Astrocyte (in vitro differentiated cells and primary cell): ENCODE data around the gene ERF. TPM values are rescaled to one million over a fixed set of nuclear protein-coding genes. Genes with fewer than 3 reads are reported as not detected.
A peak's percentile ranks its signal among the peaks of the same experiment; 100 is the strongest.

ENCODE experiments used
- DNase-seq: peaks from one replicate; pipeline ENCODE4 v3.0.0-alpha.2; 2010; ENCODE audit warnings: low read depth
- FAIRE-seq: peaks from 2 replicates; lab custom pipeline; 2011; peaks lifted over from hg19 to GRCh38; lab: Jason Lieb, UNC
- H2AFZ ChIP-seq: 2 replicates; pipeline ENCODE4 v1.6.0; 2012; ENCODE audit warnings: low read depth, low read length, inconsistent platforms
- H3K27ac ChIP-seq: 2 replicates; pipeline ENCODE4 v1.5.1; 2011; ENCODE audit warnings: low read depth, low read length, inconsistent platforms
- H3K27me3 ChIP-seq: 2 replicates; pipeline ENCODE4 v1.6.0; 2011; ENCODE audit warnings: low read length, inconsistent platforms; ENCODE audit not compliant: insufficient read depth
- H3K36me3 ChIP-seq: 2 replicates; pipeline ENCODE4 v1.5.1; 2011; ENCODE audit warnings: low read length, inconsistent platforms; ENCODE audit not compliant: insufficient read depth
- H3K4me1 ChIP-seq: 2 replicates; pipeline ENCODE4 v1.5.1; 2011; ENCODE audit warnings: low read length, inconsistent platforms; ENCODE audit not compliant: insufficient read depth
- H3K4me2 ChIP-seq: 2 replicates; pipeline ENCODE4 v1.6.0; 2012; ENCODE audit warnings: low read length, inconsistent platforms
- H3K4me3 ChIP-seq: 2 replicates; pipeline ENCODE4 v1.5.1; 2011; ENCODE audit warnings: low read depth, mild to moderate bottlenecking, low read length, inconsistent platforms; ENCODE audit not compliant: insufficient read depth
- H3K79me2 ChIP-seq: 2 replicates; pipeline ENCODE4 v1.6.0; 2012; ENCODE audit warnings: mild to moderate bottlenecking, low read length, inconsistent platforms; ENCODE audit not compliant: insufficient read depth
- H3K9ac ChIP-seq: 2 replicates; pipeline ENCODE4 v1.6.0; 2012; ENCODE audit warnings: mild to moderate bottlenecking, low read length, inconsistent platforms
- H3K9me3 ChIP-seq: 2 replicates; pipeline ENCODE4 v1.5.1; 2012; ENCODE audit warnings: low read depth, mild to moderate bottlenecking, low read length, inconsistent platforms; ENCODE audit not compliant: insufficient read depth
- H4K20me1 ChIP-seq: 2 replicates; pipeline ENCODE4 v1.6.0; 2012; ENCODE audit warnings: low read length, inconsistent platforms; ENCODE audit not compliant: insufficient read depth
- H3K27ac Mint-ChIP-seq: one replicate; pipeline ENCODE4 v1.8.0; 2021; ENCODE audit warnings: mild to moderate bottlenecking, mixed read lengths; ENCODE audit not compliant: unreplicated experiment
- H3K27me3 Mint-ChIP-seq: one replicate; pipeline ENCODE4 v1.8.0; 2021; ENCODE audit warnings: low read depth, mixed read lengths; ENCODE audit not compliant: unreplicated experiment
- H3K36me3 Mint-ChIP-seq: one replicate; pipeline ENCODE4 v1.8.0; 2021; ENCODE audit warnings: low read depth, mixed read lengths; ENCODE audit not compliant: unreplicated experiment
- H3K4me1 Mint-ChIP-seq: one replicate; pipeline ENCODE4 v1.8.0; 2021; ENCODE audit warnings: low read depth, mixed read lengths; ENCODE audit not compliant: unreplicated experiment
- H3K4me3 Mint-ChIP-seq: one replicate; pipeline ENCODE4 v1.8.0; 2021; ENCODE audit warnings: mild to moderate bottlenecking, moderate library complexity, mixed read lengths; ENCODE audit not compliant: unreplicated experiment
- H3K9me3 Mint-ChIP-seq: one replicate; pipeline ENCODE4 v1.8.0; 2021; ENCODE audit warnings: mild to moderate bottlenecking, mixed read lengths; ENCODE audit not compliant: unreplicated experiment
- EZH2 ChIP-seq: IDR thresholded peaks from 2 replicates; pipeline ENCODE4 v1.6.1; 2012; ENCODE audit warnings: mild to moderate bottlenecking, low read length, inconsistent platforms; ENCODE audit not compliant: insufficient read depth
- total RNA-seq: library from RNA; stranded (reverse); gene quantifications from 2 replicates; pipeline ENCODE4 v1.2.1, GENCODE V29; 2021
- TF ChIP-seq, protein P1 (sequence below): IDR thresholded peaks from 2 replicates; pipeline ENCODE4 v1.5.1; 2011; ENCODE audit warnings: low read depth, mild to moderate bottlenecking, inconsistent platforms, low read length, moderate library complexity; ENCODE audit not compliant: insufficient read depth

ERF gene
- total RNA-seq, 1 donor from 2014 or later: 108 TPM

DNA sequence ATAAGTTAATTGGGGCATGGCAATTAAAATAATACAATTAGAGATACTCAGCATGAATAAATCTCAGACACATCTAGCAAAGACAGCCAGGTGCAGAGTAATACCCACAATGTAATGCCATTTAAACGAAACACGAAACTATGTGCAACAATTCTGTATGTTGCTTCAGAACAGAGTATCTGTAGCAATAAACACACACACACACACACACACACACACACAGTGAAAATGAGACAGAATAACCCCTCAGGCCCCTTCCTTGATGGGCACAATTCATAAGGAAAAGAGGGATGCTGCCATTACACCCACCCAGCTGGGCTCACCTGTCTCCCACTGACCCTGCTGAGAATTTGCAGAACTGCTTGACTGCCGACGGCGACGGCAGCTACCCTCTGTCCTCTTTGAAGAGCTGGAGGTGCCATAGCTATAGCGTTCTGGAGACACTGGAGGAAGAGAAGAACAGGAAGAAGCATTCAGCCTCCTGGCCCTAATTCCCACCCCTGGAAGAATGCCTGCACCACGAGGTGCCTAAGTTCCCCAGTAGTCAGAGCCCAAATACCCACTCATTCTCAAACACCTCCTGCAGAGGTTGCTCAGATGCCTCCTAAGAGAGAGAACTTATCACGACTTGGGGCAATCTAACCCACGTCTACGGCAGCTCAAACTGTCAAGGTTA is 40.0 kb downstream of the ERF start:
- DNase-seq: no peak
- Histone ChIP-seq H3K27ac (no peak overlapping the region), H3K4me1 (peaks cover 25% of the 10 kb centered on the region), H3K4me2 (peak overlapping the region; percentile 94), H3K9me3 (no peaks in the 10 kb centered on the region), H3K79me2 (peaks cover 53% of the 10 kb centered on the region), H4K20me1 (peaks cover 34% of the 10 kb centered on the region), H3K36me3 (peaks cover 12% of the 10 kb centered on the region), H3K27me3 (no peaks in the 10 kb centered on the region), H3K9ac (no peak overlapping the region), H2AFZ (no peak overlapping the region), H3K4me3 (no peak overlapping the region)
- FAIRE-seq: no peak
- Mint-ChIP-seq H3K36me3 (peaks cover 10% of the 10 kb centered on the region), H3K9me3 (peaks cover 1% of the 10 kb centered on the region), H3K4me1 (peaks cover 17% of the 10 kb centered on the region), H3K4me3 (no peak overlapping the region), H3K27me3 (no peaks in the 10 kb centered on the region), H3K27ac (no peak overlapping the region)
- TF ChIP-seq, protein P1, sequence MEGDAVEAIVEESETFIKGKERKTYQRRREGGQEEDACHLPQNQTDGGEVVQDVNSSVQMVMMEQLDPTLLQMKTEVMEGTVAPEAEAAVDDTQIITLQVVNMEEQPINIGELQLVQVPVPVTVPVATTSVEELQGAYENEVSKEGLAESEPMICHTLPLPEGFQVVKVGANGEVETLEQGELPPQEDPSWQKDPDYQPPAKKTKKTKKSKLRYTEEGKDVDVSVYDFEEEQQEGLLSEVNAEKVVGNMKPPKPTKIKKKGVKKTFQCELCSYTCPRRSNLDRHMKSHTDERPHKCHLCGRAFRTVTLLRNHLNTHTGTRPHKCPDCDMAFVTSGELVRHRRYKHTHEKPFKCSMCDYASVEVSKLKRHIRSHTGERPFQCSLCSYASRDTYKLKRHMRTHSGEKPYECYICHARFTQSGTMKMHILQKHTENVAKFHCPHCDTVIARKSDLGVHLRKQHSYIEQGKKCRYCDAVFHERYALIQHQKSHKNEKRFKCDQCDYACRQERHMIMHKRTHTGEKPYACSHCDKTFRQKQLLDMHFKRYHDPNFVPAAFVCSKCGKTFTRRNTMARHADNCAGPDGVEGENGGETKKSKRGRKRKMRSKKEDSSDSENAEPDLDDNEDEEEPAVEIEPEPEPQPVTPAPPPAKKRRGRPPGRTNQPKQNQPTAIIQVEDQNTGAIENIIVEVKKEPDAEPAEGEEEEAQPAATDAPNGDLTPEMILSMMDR: no peak
- TF ChIP-seq EZH2: no peak

DNA sequence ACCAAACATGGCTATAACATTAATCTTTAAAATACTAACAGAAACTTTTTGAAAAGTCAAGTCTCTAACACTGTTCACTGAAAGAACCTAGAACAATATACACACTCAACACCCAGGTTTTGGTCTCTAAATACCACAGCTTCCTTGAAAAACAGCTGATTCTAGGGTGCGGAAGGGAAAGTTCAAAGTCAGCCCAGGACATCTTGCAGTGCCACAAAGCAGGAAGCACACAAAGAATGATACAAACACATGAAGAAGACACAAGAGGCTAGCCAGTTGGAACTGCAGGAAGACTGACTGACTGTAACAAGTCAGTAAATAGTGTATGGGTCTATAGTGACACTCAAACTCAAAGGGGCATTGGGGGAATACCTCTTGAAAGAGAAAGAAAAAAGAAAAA is 42.0 kb downstream of the ERF start:
- Histone ChIP-seq H3K4me1 (peaks cover 21% of the 10 kb centered on the region), H2AFZ (no peak overlapping the region), H3K9me3 (no peaks in the 10 kb centered on the region), H3K4me3 (no peak overlapping the region), H3K9ac (no peak overlapping the region), H3K27me3 (no peaks in the 10 kb centered on the region), H3K4me2 (no peak overlapping the region), H4K20me1 (peaks cover 34% of the 10 kb centered on the region), H3K36me3 (peaks cover 16% of the 10 kb centered on the region), H3K27ac (no peak overlapping the region), H3K79me2 (peaks cover 51% of the 10 kb centered on the region)
- peaks cover 11% of the 10 kb centered on the region for H3K4me1 Mint-ChIP-seq
- no peak overlapping the region for H3K27ac Mint-ChIP-seq
- H3K4me3 Mint-ChIP-seq: no peak overlapping the region
- DNase-seq (no peak), FAIRE-seq (no peak)
- H3K36me3 Mint-ChIP-seq: peaks cover 13% of the 10 kb centered on the region
- no peaks in the 10 kb centered on the region for H3K27me3 Mint-ChIP-seq
- TF ChIP-seq, protein P1: no peak
- TF ChIP-seq EZH2: no peak
- no peaks in the 10 kb centered on the region for H3K9me3 Mint-ChIP-seq

DNA sequence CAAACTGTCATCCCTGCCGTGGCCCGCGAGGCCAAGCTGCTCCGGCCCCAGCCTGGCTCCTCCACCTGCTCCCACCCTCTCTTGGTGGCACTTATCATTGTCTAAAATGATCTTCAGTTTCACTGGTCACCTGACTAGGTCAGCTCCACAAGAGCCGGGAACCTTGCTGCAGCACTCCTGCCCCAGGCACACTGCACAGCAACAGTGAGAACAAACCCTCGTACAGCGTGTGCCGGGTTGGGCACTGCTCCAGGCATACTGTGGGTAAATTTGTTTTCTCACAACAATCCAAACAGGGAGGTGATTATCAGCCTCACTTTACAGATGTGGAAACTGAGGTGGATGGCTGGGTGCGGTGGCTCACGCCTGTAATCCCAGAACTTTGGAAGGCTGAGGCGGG is 46.3 kb downstream of the ERF start:
- no peak overlapping the region for H3K4me2 ChIP-seq
- DNase-seq (no peak), FAIRE-seq (no peak)
- peaks cover 11% of the 10 kb centered on the region for H4K20me1 ChIP-seq
- TF ChIP-seq, protein P1: no peak
- no peak for TF ChIP-seq EZH2
- H3K79me2 ChIP-seq: peaks cover 24% of the 10 kb centered on the region
- H3K4me1 ChIP-seq: peaks cover 36% of the 10 kb centered on the region
- Mint-ChIP-seq H3K27ac (no peak overlapping the region), H3K27me3 (no peaks in the 10 kb centered on the region), H3K36me3 (peaks cover 32% of the 10 kb centered on the region), H3K4me3 (no peak overlapping the region), H3K9me3 (no peaks in the 10 kb centered on the region), H3K4me1 (peaks cover 25% of the 10 kb centered on the region)
- no peaks in the 10 kb centered on the region for H3K9me3 ChIP-seq
- no peak overlapping the region for H2AFZ ChIP-seq
- no peak overlapping the region for H3K27ac ChIP-seq
- peaks cover 11% of the 10 kb centered on the region for H3K36me3 ChIP-seq
- no peak overlapping the region for H3K9ac ChIP-seq
- no peak overlapping the region for H3K4me3 ChIP-seq
- no peaks in the 10 kb centered on the region for H3K27me3 ChIP-seq
